ENCODE data around the gene ALDH3A1.

- TF ChIP-seq, protein P1, sequence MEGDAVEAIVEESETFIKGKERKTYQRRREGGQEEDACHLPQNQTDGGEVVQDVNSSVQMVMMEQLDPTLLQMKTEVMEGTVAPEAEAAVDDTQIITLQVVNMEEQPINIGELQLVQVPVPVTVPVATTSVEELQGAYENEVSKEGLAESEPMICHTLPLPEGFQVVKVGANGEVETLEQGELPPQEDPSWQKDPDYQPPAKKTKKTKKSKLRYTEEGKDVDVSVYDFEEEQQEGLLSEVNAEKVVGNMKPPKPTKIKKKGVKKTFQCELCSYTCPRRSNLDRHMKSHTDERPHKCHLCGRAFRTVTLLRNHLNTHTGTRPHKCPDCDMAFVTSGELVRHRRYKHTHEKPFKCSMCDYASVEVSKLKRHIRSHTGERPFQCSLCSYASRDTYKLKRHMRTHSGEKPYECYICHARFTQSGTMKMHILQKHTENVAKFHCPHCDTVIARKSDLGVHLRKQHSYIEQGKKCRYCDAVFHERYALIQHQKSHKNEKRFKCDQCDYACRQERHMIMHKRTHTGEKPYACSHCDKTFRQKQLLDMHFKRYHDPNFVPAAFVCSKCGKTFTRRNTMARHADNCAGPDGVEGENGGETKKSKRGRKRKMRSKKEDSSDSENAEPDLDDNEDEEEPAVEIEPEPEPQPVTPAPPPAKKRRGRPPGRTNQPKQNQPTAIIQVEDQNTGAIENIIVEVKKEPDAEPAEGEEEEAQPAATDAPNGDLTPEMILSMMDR (IDR thresholded peaks at IDR 0.05) = no peak
- TF ChIP-seq, protein P2, sequence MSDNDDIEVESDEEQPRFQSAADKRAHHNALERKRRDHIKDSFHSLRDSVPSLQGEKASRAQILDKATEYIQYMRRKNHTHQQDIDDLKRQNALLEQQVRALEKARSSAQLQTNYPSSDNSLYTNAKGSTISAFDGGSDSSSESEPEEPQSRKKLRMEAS (CRISPR knock-in tag; IDR thresholded peaks at IDR 0.05) = no peak
- TF ChIP-seq IRF2 (CRISPR knock-in tag; IDR thresholded peaks at IDR 0.05; ENCODE audit: borderline replicate concordance, low read depth) = no peak
- TF ChIP-seq SMAD4 (CRISPR knock-in tag; IDR thresholded peaks at IDR 0.05) = no peak
- no peak for TF ChIP-seq ZNF512 (CRISPR knock-in tag; IDR thresholded peaks at IDR 0.05; ENCODE audit: borderline replicate concordance)
- TF ChIP-seq NR2C2 (CRISPR knock-in tag; IDR thresholded peaks at IDR 0.05) = no peak
- no peak for TF ChIP-seq ZNF232 (CRISPR knock-in tag; IDR thresholded peaks at IDR 0.05)
These were observed 41.0 kb downstream of the ALDH3A1 start for GRCh38 chr17:19706791-19707727.
